SK-N-SH (cell line): ENCODE results near the gene FSIP1.

Experiments used
- GABPA ChIP-seq: IDR thresholded peaks from 2 replicates; pipeline ENCODE4 v1.4.0; 2012; ENCODE audit warnings: low read depth, mild to moderate bottlenecking
- GATA2 ChIP-seq: sonication (generic); formaldehyde crosslinking; IDR thresholded peaks from 2 replicates; pipeline ENCODE4 v1.5.0; 2020; ENCODE audit warnings: mild to moderate bottlenecking, missing genetic modification reagents
- JUND ChIP-seq: IDR thresholded peaks from 2 replicates; pipeline ENCODE4 v1.4.0; 2012
- RFX5 ChIP-seq: IDR thresholded peaks from 2 replicates; pipeline ENCODE4 v1.6.1; 2012; ENCODE audit warnings: mild to moderate bottlenecking, improper control_type of control experiment, low read length
- TCF12 ChIP-seq: IDR thresholded peaks from 2 replicates; pipeline ENCODE4 v1.4.0; 2012
- ZBTB33 ChIP-seq: IDR thresholded peaks from 2 replicates; pipeline ENCODE4 v1.4.0; 2012; ENCODE audit warnings: low read depth, borderline replicate concordance
- TF ChIP-seq, protein P1 (sequence below): IDR thresholded peaks from 2 replicates; pipeline ENCODE4 v1.4.0; 2012; ENCODE audit warnings: low read depth, borderline replicate concordance
- TF ChIP-seq, protein P2 (sequence below): fragments of 200-600 bp; sonication (generic); IDR thresholded peaks from 2 replicates; pipeline ENCODE4 v1.6.1; 2017; ENCODE audit warnings: antibody characterized with exemption, mild to moderate bottlenecking, moderate library complexity

- TF ChIP-seq, protein P1, sequence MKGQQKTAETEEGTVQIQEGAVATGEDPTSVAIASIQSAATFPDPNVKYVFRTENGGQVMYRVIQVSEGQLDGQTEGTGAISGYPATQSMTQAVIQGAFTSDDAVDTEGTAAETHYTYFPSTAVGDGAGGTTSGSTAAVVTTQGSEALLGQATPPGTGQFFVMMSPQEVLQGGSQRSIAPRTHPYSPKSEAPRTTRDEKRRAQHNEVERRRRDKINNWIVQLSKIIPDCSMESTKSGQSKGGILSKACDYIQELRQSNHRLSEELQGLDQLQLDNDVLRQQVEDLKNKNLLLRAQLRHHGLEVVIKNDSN: no peak
- TF ChIP-seq RFX5 (no peak), JUND (no peak), GABPA (no peak), ZBTB33 (no peak), TCF12 (no peak), GATA2 (CRISPR knock-in tag) (no peak)
- TF ChIP-seq, protein P2, sequence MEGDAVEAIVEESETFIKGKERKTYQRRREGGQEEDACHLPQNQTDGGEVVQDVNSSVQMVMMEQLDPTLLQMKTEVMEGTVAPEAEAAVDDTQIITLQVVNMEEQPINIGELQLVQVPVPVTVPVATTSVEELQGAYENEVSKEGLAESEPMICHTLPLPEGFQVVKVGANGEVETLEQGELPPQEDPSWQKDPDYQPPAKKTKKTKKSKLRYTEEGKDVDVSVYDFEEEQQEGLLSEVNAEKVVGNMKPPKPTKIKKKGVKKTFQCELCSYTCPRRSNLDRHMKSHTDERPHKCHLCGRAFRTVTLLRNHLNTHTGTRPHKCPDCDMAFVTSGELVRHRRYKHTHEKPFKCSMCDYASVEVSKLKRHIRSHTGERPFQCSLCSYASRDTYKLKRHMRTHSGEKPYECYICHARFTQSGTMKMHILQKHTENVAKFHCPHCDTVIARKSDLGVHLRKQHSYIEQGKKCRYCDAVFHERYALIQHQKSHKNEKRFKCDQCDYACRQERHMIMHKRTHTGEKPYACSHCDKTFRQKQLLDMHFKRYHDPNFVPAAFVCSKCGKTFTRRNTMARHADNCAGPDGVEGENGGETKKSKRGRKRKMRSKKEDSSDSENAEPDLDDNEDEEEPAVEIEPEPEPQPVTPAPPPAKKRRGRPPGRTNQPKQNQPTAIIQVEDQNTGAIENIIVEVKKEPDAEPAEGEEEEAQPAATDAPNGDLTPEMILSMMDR: no peak
Measured at GRCh38 chr15:39687965-39688364, 94.7 kb downstream of the FSIP1 start.
